Psoas muscle (tissue), 8 donors: ENCODE results near the gene MS4A4A. TPM values are rescaled to one million over a fixed set of nuclear protein-coding genes. Genes with fewer than 3 reads are reported as not detected.
A peak's percentile ranks its signal among the peaks of the same experiment; 100 is the strongest.
"Not testable (repeated sequence)": the region's sequence is repeated elsewhere in the genome, so short reads cannot be mapped to it uniquely, and the experiment has no call there.

Source experiments
- ATAC-seq, 4 donors: fragments of 200-7000 bp; cut with Tn5 transposase; one replicate each; pipeline ENCODE4 v1.9.1; 2020; ENCODE audit warnings: moderate library complexity in 3 of 4, mild to moderate bottlenecking in 2 of 4
- DNase-seq, 2 donors: peaks; one replicate each; pipeline ENCODE4 v3.0.0-alpha.2; 2020
- H3K27ac ChIP-seq: fragments of 200-600 bp; one replicate; pipeline ENCODE4 v1.8.0; 2022
- H3K27me3 ChIP-seq, 3 donors: fragments of 200-600 bp in 1 of 3; one replicate each; pipeline versions ENCODE4 v1.6.1 to v1.8.0; 2013 to 2022; ENCODE audit warnings: low read length in 2 of 3, mild to moderate bottlenecking in 2 of 3, moderate library complexity in 1 of 3; ENCODE audit not compliant: insufficient read depth in 3 of 3
- H3K36me3 ChIP-seq, 2 donors: fragments of 200-600 bp in 1 of 2; one replicate each; pipeline versions ENCODE4 v1.6.1 to v1.8.0; 2013 to 2022; ENCODE audit warnings: low read depth in 1 of 2, mild to moderate bottlenecking in 1 of 2, moderate library complexity in 1 of 2; ENCODE audit not compliant: insufficient read depth in 1 of 2
- H3K4me1 ChIP-seq: fragments of 200-600 bp; one replicate; pipeline ENCODE4 v1.8.0; 2022
- H3K4me3 ChIP-seq: fragments of 200-600 bp; one replicate; pipeline ENCODE4 v1.8.0; 2022; ENCODE audit warnings: mild to moderate bottlenecking
- H3K9me3 ChIP-seq: fragments of 200-600 bp; one replicate; pipeline ENCODE4 v1.8.0; 2022
- WGBS, 3 donors: extraction: QIAGEN DNeasy Blood & Tissue Kit; methylation state at CpG; one replicate each; pipeline versions ENCODE4 v1.1.6 to v1.1.7; 2013; 5-methylcytosine and 5-hydroxymethylcytosine counted together
- intact Hi-C, 2 donors: fragments of 100-400 bp; cut with DNase I; formaldehyde crosslinking; loops; one replicate each; pipeline versions ENCODE4 v1.11.0 to v1.14.2; 2022
- polyA plus RNA-seq, 3 donors: library from polyadenylated mRNA; stranded (reverse); fragments of 200-250 nt; gene quantifications; one replicate each; pipeline ENCODE4 v1.2.3, GENCODE V29; 2013
- total RNA-seq, 4 donors: library from RNA; stranded (reverse); fragmentation: NEBNext Ultra II Directional in 2 of 4; extraction: Animal tissue kit (Norgen Biotek cat#: 25700) in 2 of 4; gene quantifications; one replicate each; pipeline versions ENCODE4 v1.2.1 to v1.2.4, GENCODE V29; 2021 to 2023
- TF ChIP-seq, protein P1 (sequence below): fragments of 200-600 bp; IDR thresholded peaks from one replicate; pipeline ENCODE4 v1.8.0; 2022; ENCODE audit warnings: antibody characterized with exemption
- donor health status: healthy with polysubstance abuse.
- donor health status: DM: no; HTN: no; CAD: no; lungs with moderate emphysema.
- donor health status: Bipolar disorder and iron deficiency.
- donor health status: healthy.
- donor health status: DM: yes; HTN: yes; CAD: no.
- donor health status: DM: no; HTN: no; CAD: no.
- donor health status: DM: no; HTN: no; CAD: no.
- donor health status: DM: yes; HTN: yes; CAD: no.

Gene MS4A4A
- total and polyA plus RNA-seq, 7 donors: 2.4 to 9.4 (median 6.7) TPM

DNA sequence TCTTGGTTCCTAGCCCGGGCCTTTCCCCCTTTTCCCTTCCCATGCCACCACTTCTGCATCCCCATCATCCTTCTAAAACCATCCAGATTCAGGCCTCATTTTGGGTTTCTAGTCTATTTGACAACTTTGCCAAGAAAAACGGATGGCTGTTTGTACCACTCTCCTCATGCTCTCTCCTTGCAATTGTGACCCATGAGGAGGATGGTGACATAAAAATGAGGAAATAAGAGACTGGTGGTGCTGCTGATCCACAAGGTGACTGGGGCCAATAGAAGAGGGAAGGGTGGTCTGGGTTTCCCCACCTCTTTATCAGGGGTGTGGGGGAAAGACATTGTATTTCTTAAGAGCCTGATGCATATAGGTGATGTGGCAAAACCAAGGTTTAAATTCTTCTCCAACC is 1.0 kb downstream of the MS4A4A start:
- no peak for ATAC-seq
- H3K9me3 ChIP-seq: no peaks in the 10 kb centered on the region
- H3K4me1 ChIP-seq: no peaks in the 10 kb centered on the region
- H3K27me3 ChIP-seq: no peaks in the 10 kb centered on the region
- DNase-seq: no peak
- H3K4me3 ChIP-seq: peak overlapping the region; percentile 45
- TF ChIP-seq, protein P1, sequence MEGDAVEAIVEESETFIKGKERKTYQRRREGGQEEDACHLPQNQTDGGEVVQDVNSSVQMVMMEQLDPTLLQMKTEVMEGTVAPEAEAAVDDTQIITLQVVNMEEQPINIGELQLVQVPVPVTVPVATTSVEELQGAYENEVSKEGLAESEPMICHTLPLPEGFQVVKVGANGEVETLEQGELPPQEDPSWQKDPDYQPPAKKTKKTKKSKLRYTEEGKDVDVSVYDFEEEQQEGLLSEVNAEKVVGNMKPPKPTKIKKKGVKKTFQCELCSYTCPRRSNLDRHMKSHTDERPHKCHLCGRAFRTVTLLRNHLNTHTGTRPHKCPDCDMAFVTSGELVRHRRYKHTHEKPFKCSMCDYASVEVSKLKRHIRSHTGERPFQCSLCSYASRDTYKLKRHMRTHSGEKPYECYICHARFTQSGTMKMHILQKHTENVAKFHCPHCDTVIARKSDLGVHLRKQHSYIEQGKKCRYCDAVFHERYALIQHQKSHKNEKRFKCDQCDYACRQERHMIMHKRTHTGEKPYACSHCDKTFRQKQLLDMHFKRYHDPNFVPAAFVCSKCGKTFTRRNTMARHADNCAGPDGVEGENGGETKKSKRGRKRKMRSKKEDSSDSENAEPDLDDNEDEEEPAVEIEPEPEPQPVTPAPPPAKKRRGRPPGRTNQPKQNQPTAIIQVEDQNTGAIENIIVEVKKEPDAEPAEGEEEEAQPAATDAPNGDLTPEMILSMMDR: no peak
- 29 to 37% (median 35%) methylated on average over 2 of the region's 2 CpGs for WGBS, 3 donors
- intact Hi-C loops: no loop called here
- H3K36me3 ChIP-seq: no peaks in the 10 kb centered on the region
- H3K27ac ChIP-seq: no peak overlapping the region

DNA sequence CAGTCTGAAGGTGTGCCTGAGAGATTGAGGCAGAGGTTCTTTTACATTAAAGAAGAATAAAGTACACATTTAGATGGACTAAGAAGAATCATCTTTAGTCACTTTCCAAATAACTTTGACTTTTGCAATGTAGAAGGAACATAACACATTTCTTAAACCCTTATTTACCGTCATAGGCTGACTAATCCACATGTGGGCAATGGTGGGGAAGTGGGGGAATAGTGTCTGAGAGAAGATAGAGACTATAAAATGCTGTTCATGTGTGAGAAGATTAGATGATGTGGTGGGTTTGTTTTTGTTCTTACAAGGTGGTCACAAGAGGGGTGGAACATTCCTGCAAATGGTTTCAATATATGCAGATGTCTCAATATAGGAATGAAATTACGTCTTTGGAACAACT is 1.8 kb downstream of the MS4A4A start:
- WGBS, 3 donors: 70 to 81% (median 78%) methylated on average over 2 of the region's 2 CpGs
- H3K27ac ChIP-seq: no peak overlapping the region
- H3K9me3 ChIP-seq: no peaks in the 10 kb centered on the region
- intact Hi-C loops: no loop called here
- DNase-seq: no peak
- no peak for ATAC-seq
- no peaks in the 10 kb centered on the region for H3K27me3 ChIP-seq
- TF ChIP-seq, protein P1: no peak
- peak overlapping the region; percentile 36 for H3K4me3 ChIP-seq
- H3K36me3 ChIP-seq: no peaks in the 10 kb centered on the region
- no peaks in the 10 kb centered on the region for H3K4me1 ChIP-seq

DNA sequence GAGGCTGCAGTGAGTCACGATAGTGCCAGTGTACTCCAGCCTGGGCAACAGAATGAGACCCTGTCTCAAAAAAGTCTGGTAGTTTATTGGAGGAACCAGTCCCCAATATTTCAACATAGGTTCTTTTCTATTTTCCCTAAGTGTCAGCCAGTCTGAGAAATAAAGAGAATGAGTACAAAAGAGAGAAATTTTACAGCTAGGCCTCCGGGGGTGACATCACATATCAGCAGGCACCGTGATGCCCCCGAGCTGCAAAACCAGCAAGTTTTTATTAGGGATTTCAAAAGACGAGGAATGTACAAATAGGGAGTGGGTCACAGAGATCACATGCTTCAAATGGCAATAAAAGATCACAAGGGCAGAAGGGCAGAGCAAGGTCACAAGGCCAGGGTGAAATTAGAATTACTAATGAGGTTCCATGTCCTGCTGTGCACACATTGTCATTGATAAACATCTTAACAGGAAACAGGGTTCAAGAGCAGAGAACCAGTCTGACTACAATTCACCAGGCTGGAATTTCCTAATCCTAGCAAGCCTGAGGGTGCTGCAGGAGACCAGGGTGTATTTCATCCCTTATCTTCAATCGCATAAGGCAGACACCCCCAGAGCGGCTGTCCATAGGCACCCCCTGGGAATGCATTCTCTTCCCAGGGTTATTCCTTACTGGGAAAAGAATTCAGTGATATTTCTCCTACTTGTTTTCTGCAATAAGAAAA is 5.1 kb downstream of the MS4A4A start:
- H3K27me3 ChIP-seq, ATAC-seq, H3K27ac ChIP-seq, H3K4me3 ChIP-seq, H3K36me3 ChIP-seq, intact Hi-C loops, DNase-seq, H3K4me1 ChIP-seq, H3K9me3 ChIP-seq: not testable (repeated sequence)
- WGBS, 3 donors: 31 to 44% (median 37%) methylated on average over 7 of the region's 7 CpGs

DNA sequence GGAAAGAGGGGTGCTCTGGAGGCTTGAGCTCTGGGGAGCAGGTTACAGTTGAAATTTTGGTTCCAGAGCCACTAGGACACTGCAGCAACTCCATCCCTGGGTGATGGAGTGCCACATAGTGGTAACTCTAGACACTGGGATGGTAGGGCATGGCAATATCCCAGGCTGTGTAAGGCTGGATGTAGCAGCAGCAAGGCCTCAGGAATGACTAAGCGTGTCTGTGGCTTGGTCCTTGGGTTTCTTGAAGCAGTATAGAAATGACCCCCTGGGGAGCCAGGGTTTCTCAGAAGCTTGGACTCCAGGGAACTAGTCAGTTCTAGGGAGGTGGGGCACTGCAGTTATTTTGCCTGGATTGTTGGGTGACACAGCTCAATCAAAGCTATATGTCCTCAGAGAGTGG is 8.1 kb downstream of the MS4A4A start:
- DNase-seq (no peak), ATAC-seq (no peak)
- TF ChIP-seq, protein P1: no peak
- Histone ChIP-seq H3K4me1 (no peaks in the 10 kb centered on the region), H3K4me3 (no peak overlapping the region), H3K27ac (no peak overlapping the region), H3K9me3 (peaks cover 6% of the 10 kb centered on the region), H3K27me3 (no peaks in the 10 kb centered on the region), H3K36me3 (no peaks in the 10 kb centered on the region)
- WGBS, 3 donors: 91 to 100% (median 91%) methylated on average over 1 of the region's 1 CpG
- intact Hi-C loops: no loop called here

DNA sequence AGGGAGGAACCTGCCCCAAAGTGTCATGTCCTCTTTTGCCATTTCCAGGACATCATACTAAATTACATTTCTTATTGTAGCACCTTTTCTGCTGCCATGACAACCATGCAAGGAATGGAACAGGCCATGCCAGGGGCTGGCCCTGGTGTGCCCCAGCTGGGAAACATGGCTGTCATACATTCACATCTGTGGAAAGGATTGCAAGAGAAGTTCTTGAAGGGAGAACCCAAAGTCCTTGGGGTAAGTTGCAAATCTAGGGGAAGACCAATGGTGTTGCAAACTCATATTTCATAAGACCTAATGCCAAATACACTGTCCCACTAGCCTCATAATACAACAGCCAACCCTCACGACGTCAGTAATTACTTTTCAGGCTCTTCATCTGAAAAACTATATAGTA is 11.7 kb downstream of the MS4A4A start:
- ATAC-seq (no peak), DNase-seq (no peak)
- no peaks in the 10 kb centered on the region for H3K27me3 ChIP-seq
- intact Hi-C loops: no loop called here
- TF ChIP-seq, protein P1: no peak
- no peak overlapping the region for H3K4me3 ChIP-seq
- H3K4me1 ChIP-seq: no peaks in the 10 kb centered on the region
- H3K27ac ChIP-seq: no peak overlapping the region
- H3K9me3 ChIP-seq: peaks cover 11% of the 10 kb centered on the region
- H3K36me3 ChIP-seq: no peaks in the 10 kb centered on the region
- 58 to 73% (median 65%) methylated on average over 2 of the region's 2 CpGs for WGBS, 3 donors
